Measurements from ENCODE around the gene TPCN2.

The TPCN2 gene

GRCh38 chr11:69035946-69036340 is 12.8 kb upstream of the TPCN2 start:
- no peak for TF ChIP-seq CTCF (IDR thresholded peaks at IDR 0.05)
- H3K36me3 ChIP-seq = no peaks in the 10 kb centered on the region
- no peak overlapping the region for H3K27ac ChIP-seq
- no peaks in the 10 kb centered on the region for H3K9me3 ChIP-seq
- no peaks in the 10 kb centered on the region for H3K27me3 ChIP-seq
- no peak overlapping the region for H3K4me3 ChIP-seq (ENCODE audit: low read depth in 1 of 2, low read length in 1 of 2)
- H3K4me1 ChIP-seq (ENCODE audit: control insufficient read depth in 1 of 2, insufficient read depth in 1 of 2, low read depth in 1 of 2, low read length in 1 of 2) = peaks cover 32 to 36% of the 10 kb centered on the region in 2 experiments

GRCh38 chr11:69037074-69037473 is 11.7 kb upstream of the TPCN2 start:
- Histone ChIP-seq H3K4me1 (ENCODE audit: control insufficient read depth in 1 of 2, insufficient read depth in 1 of 2, low read depth in 1 of 2, low read length in 1 of 2) (peaks cover 26% of the 10 kb centered on the region in 2 experiments), H3K9me3 (no peaks in the 10 kb centered on the region), H3K4me3 (ENCODE audit: low read depth in 1 of 2, low read length in 1 of 2) (no peak overlapping the region), H3K36me3 (no peaks in the 10 kb centered on the region), H3K27me3 (no peaks in the 10 kb centered on the region), H3K27ac (no peak overlapping the region)
- no peak for TF ChIP-seq CTCF (IDR thresholded peaks at IDR 0.05)

DNA sequence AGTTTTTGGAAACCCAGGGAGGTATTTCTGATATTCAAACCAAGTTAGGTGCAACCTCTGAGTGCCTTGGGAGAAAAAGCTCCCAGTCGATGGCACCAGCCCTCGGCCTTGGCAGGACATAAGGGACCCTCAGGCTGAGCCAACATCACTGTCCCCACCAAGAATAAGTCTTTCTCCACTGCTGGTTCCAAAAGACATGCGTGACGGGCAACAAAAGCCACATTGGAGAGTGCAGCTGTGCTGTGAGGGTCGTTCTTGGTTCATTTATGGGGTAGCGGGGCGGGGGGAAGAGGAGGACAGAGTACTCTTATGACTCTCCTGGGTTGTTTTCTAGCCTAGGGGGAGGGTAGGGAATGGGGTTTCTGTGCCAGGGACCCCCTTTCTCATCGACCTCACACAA is 11.2 kb upstream of the TPCN2 start:
- no peak overlapping the region for H3K4me3 ChIP-seq (ENCODE audit: low read depth in 1 of 2, low read length in 1 of 2)
- no peaks in the 10 kb centered on the region for H3K9me3 ChIP-seq
- H3K36me3 ChIP-seq = no peaks in the 10 kb centered on the region
- peaks cover 26% of the 10 kb centered on the region in 2 experiments for H3K4me1 ChIP-seq (ENCODE audit: control insufficient read depth in 1 of 2, insufficient read depth in 1 of 2, low read depth in 1 of 2, low read length in 1 of 2)
- no peak for TF ChIP-seq CTCF (IDR thresholded peaks at IDR 0.05)
- no peak overlapping the region for H3K27ac ChIP-seq
- no peaks in the 10 kb centered on the region for H3K27me3 ChIP-seq

DNA sequence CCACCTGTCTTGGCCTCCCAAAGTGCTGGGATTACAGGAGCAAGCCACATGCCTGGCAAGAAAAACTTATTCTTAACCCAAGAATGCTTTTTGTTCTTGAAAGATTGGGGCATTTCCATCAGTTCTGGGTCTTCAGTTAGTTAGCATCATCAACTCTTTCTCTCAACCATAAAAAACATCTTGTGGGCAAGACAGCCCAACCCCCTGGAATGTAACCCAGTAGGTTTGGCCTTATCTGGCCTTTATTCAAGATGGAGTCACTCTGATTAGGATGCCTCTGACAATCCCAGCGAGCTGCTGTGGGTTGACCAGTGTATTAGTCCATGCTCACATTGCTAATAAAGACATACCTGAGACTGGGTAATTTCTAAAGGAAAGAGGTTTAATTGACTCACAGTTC is 9.2 kb upstream of the TPCN2 start:
- Histone ChIP-seq H3K4me1 (ENCODE audit: control insufficient read depth in 1 of 2, insufficient read depth in 1 of 2, low read depth in 1 of 2, low read length in 1 of 2) (peaks cover 31 to 32% of the 10 kb centered on the region in 2 experiments), H3K27ac (peak overlapping the region; percentile 79), H3K36me3 (no peaks in the 10 kb centered on the region), H3K27me3 (no peaks in the 10 kb centered on the region), H3K9me3 (no peaks in the 10 kb centered on the region), H3K4me3 (ENCODE audit: low read depth in 1 of 2, low read length in 1 of 2) (peak overlapping the region; percentile 1 to 19)
- no peak for TF ChIP-seq CTCF (IDR thresholded peaks at IDR 0.05)

- Histone ChIP-seq H3K27ac (peak overlapping the region; percentile 79), H3K9me3 (no peaks in the 10 kb centered on the region), H3K4me3 (ENCODE audit: low read depth in 1 of 2, low read length in 1 of 2) (no peak overlapping the region), H3K4me1 (ENCODE audit: control insufficient read depth in 1 of 2, insufficient read depth in 1 of 2, low read depth in 1 of 2, low read length in 1 of 2) (peaks cover 31 to 32% of the 10 kb centered on the region in 2 experiments), H3K36me3 (no peaks in the 10 kb centered on the region), H3K27me3 (no peaks in the 10 kb centered on the region)
- TF ChIP-seq CTCF (IDR thresholded peaks at IDR 0.05) = no peak
Observed at GRCh38 chr11:69040051-69040450, 8.7 kb upstream of the TPCN2 start.
